ENCODE results near the gene ASB4. TPM values are rescaled to one million over a fixed set of nuclear protein-coding genes. Genes with fewer than 3 reads are reported as not detected.
A peak's percentile ranks its signal among the peaks of the same experiment; 100 is the strongest.

Gene ASB4
- total RNA-seq, 4 donors from 2014 or later, result 0.34 to 1.5 TPM; not detected in 2

DNA sequence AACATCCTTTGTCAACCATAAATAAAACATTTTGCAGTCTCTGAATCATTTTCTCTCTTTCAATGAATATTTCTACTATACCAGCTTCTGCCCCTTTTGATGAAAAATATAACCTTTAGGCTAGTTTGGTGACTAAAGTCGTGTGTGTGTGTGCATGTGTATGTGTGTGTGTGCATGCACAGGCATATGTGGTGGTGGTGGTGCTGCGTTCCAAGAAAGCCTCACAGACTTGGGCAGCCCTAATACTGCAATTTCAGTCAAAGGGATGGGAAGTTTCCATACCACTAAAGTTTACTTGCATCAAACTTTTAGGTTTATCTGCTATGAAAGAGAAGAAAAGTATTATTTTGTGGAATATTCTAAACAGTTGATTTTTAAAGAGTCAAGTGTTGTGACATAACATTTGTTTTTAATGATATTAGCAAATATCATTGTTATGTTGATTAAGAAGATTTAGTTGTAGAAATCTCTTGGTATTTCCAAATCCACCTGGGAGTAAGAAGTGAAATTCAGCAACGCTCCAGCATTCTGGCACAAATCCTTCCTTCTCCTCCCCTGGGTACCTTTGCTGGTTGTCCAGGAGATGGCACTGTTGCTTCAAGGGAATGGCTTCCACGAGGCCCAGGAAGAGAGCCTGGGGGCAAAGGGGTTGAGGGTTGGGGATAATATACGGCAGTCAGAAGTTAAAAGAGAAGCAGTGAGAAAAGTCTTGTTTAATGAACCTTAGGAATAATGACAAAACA, 41.5 kb downstream of the ASB4 start:
- Histone ChIP-seq H3K36me3 (no peaks in the 10 kb centered on the region), H3K4me1 (no peaks in the 10 kb centered on the region), H3K27me3 (no peaks in the 10 kb centered on the region), H3K9me3 (no peaks in the 10 kb centered on the region), H3K4me3 (no peak overlapping the region), H3K27ac (peak overlapping the region in 1 of 2 donors; percentile 21)
- TF ChIP-seq, protein P1, sequence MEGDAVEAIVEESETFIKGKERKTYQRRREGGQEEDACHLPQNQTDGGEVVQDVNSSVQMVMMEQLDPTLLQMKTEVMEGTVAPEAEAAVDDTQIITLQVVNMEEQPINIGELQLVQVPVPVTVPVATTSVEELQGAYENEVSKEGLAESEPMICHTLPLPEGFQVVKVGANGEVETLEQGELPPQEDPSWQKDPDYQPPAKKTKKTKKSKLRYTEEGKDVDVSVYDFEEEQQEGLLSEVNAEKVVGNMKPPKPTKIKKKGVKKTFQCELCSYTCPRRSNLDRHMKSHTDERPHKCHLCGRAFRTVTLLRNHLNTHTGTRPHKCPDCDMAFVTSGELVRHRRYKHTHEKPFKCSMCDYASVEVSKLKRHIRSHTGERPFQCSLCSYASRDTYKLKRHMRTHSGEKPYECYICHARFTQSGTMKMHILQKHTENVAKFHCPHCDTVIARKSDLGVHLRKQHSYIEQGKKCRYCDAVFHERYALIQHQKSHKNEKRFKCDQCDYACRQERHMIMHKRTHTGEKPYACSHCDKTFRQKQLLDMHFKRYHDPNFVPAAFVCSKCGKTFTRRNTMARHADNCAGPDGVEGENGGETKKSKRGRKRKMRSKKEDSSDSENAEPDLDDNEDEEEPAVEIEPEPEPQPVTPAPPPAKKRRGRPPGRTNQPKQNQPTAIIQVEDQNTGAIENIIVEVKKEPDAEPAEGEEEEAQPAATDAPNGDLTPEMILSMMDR (IDR thresholded peaks at IDR 0.05), result peak; percentile 89 to 92 (median 91)
- TF ChIP-seq POLR2A (IDR thresholded peaks at IDR 0.05), result no peak
- intact Hi-C loops (cut with DNase I; ENCODE audit: low total_unique reads), result loop anchor here (5.0 kb wide), 1 partner anchor 160 kb away; no protein-coding TSS in a partner anchor
- peak; percentile 47 to 68 for DNase-seq

DNA sequence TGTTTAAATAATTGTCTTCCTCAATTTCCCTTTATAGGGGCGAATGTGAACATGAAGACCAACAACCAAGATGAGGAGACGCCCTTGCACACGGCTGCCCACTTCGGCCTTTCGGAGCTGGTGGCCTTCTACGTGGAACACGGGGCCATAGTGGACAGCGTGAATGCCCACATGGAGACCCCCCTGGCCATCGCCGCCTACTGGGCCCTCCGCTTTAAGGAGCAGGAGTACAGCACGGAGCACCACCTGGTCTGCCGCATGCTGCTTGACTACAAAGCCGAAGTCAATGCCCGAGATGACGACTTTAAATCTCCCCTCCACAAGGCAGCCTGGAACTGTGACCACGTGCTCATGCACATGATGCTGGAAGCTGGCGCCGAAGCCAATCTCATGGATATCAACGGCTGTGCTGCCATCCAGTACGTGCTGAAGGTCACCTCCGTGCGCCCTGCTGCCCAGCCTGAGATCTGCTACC, 42.1 kb downstream of the ASB4 start:
- peak in 1 of 2 donors; percentile 25 for DNase-seq
- TF ChIP-seq POLR2A (IDR thresholded peaks at IDR 0.05), result no peak
- TF ChIP-seq, protein P1 (IDR thresholded peaks at IDR 0.05), result no peak
- Histone ChIP-seq H3K27ac (no peak overlapping the region), H3K9me3 (no peaks in the 10 kb centered on the region), H3K4me3 (no peak overlapping the region), H3K36me3 (no peaks in the 10 kb centered on the region), H3K4me1 (no peaks in the 10 kb centered on the region), H3K27me3 (no peaks in the 10 kb centered on the region)
- intact Hi-C loops (cut with DNase I; ENCODE audit: low total_unique reads), result loop anchor here (5.0 kb wide), 1 partner anchor 159 kb away; no protein-coding TSS in a partner anchor

DNA sequence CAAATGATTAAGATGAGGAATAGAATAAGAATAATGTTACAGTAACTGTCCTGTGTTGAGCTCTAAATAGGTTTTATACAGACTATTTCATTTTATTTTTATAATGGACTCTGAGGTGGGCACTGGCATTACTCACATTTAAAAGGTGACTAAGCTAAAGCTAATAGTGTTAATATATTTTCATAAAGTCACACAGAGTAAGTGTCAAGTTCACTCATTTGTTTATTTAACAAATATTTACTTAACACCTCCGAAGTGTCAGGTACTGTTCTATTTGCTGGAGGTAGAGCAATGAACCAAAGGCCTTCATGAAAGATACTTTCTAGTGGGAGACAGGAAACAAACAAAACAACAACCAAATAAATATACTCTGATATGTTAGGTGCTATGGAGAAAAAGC, 44.0 kb downstream of the ASB4 start:
- Histone ChIP-seq H3K27ac (no peak overlapping the region), H3K4me3 (no peak overlapping the region), H3K27me3 (no peaks in the 10 kb centered on the region), H3K36me3 (no peaks in the 10 kb centered on the region), H3K9me3 (no peaks in the 10 kb centered on the region), H3K4me1 (no peaks in the 10 kb centered on the region)
- DNase-seq, result no peak
- TF ChIP-seq POLR2A (IDR thresholded peaks at IDR 0.05), result no peak
- TF ChIP-seq, protein P1 (IDR thresholded peaks at IDR 0.05), result no peak
- intact Hi-C loops (cut with DNase I; ENCODE audit: low total_unique reads), result loop anchor here (5.0 kb wide), 1 partner anchor 158 kb away; no protein-coding TSS in a partner anchor

DNA sequence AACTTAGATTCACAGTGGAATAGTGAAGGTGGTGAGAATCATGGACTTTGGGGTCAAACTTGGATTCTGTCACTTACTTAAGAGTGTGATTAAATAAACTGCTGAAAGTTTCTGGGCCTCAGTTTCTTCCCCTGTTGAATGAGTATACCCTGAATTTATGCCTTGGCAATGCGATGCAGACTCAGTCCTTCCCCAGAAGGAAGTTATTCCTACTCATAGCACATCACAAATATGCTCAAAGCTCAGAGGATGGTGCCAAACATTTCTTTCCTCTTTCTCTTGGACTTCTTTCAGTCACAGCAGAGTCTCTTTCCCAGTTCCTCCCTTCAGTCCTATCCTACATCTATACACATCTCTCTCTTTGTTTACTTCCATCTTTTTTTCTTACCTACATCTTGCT, 45.1 kb downstream of the ASB4 start:
- H3K4me3 ChIP-seq, result no peak overlapping the region
- no peak for DNase-seq
- no peaks in the 10 kb centered on the region for H3K9me3 ChIP-seq
- H3K27me3 ChIP-seq, result no peaks in the 10 kb centered on the region
- TF ChIP-seq, protein P1 (IDR thresholded peaks at IDR 0.05), result no peak
- TF ChIP-seq POLR2A (IDR thresholded peaks at IDR 0.05), result no peak
- intact Hi-C loops (cut with DNase I; ENCODE audit: low total_unique reads), result no loop called here
- no peak overlapping the region for H3K27ac ChIP-seq
- no peaks in the 10 kb centered on the region for H3K36me3 ChIP-seq
- H3K4me1 ChIP-seq, result no peaks in the 10 kb centered on the region

DNA sequence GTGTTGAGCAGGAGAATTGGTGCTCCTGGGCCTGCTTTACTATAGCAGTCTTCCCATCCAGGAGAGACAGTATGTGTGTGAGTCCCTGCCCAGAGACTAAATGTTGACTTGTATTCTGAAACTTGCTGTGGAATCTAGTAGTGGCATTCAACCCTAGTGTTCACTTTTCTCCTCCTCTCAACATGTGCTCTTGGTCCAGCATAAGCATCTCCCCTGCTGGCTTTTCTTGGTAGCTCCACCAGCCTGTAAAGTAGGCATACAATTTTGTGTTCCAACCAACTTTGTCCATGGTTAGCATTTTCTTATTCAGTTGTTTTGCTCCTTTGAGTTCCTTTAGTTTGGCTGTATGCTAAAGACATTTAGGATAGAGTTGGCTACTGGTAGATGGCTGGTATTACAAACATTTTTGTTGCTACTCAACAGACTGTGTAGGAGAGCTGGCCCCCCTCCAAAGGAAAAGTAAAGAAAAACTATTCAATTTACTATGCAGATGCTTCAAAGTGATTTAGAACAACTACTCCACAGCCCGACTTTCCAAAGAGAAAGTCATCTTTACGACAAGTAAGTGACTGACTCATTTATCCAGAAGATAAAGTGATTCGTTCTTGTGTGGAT, 46.0 kb downstream of the ASB4 start:
- Histone ChIP-seq H3K9me3 (no peaks in the 10 kb centered on the region), H3K27ac (no peak overlapping the region), H3K4me3 (no peak overlapping the region), H3K36me3 (no peaks in the 10 kb centered on the region), H3K4me1 (no peaks in the 10 kb centered on the region), H3K27me3 (no peaks in the 10 kb centered on the region)
- intact Hi-C loops (cut with DNase I; ENCODE audit: low total_unique reads), result no loop called here
- TF ChIP-seq, protein P1 (IDR thresholded peaks at IDR 0.05), result no peak
- no peak for TF ChIP-seq POLR2A (IDR thresholded peaks at IDR 0.05)
- DNase-seq, result no peak

Data from uterus (tissue), 4 donors.